ENCODE data around the gene AUNIP.
A peak's percentile ranks its signal among the peaks of the same experiment; 100 is the strongest.

AUNIP gene

GRCh38 chr1:25858906-25859789 is at the start of gene AUNIP:
AUNIP (minus strand) TSS chr1:25859457; CDS start chr1:25859357, 100 bp downstream.
- DNase-seq (ENCODE audit: low read depth in 3 of 3), result peak; percentile 84 to 89 (median 85)

- DNase-seq (ENCODE audit: low read depth in 3 of 3), result no peak
Observed at GRCh38 chr1:25909040-25909439, 49.8 kb upstream of the AUNIP start.

- DNase-seq (ENCODE audit: low read depth in 3 of 3), result no peak
Observed at GRCh38 chr1:25908161-25908560, 48.9 kb upstream of the AUNIP start.

- DNase-seq (ENCODE audit: low read depth in 3 of 3), result no peak
Observed at GRCh38 chr1:25907601-25908000, 48.3 kb upstream of the AUNIP start.

GRCh38 chr1:25906644-25907300 is 47.5 kb upstream of the AUNIP start:
- peak in 1 of 3 experiments; percentile 26 for DNase-seq (ENCODE audit: low read depth in 3 of 3)

GRCh38 chr1:25905680-25906643 is 46.7 kb upstream of the AUNIP start, which contains the start of gene STMN1:
STMN1 (minus strand) TSS chr1:25906419; CDS start chr1:25904676, 1,743 bp downstream.
- peak; percentile 76 to 85 (median 83) for DNase-seq (ENCODE audit: low read depth in 3 of 3)

GRCh38 chr1:25904943-25905679 is 45.9 kb upstream of the AUNIP start:
- DNase-seq (ENCODE audit: low read depth in 3 of 3), result peak; percentile 88 to 91 (median 88)

- DNase-seq (ENCODE audit: low read depth in 3 of 3), result no peak
Observed at GRCh38 chr1:25903986-25904385, 44.7 kb upstream of the AUNIP start.

GRCh38 chr1:25902462-25902861 is 43.2 kb upstream of the AUNIP start:
- no peak for DNase-seq (ENCODE audit: low read depth in 3 of 3)

GRCh38 chr1:25900219-25900618 is 41.0 kb upstream of the AUNIP start:
- DNase-seq (ENCODE audit: low read depth in 3 of 3), result no peak

GRCh38 chr1:25899792-25900191 is 40.5 kb upstream of the AUNIP start:
- DNase-seq (ENCODE audit: low read depth in 3 of 3), result no peak

GRCh38 chr1:25898223-25899015 is 39.2 kb upstream of the AUNIP start:
- no peak for DNase-seq (ENCODE audit: low read depth in 3 of 3)

GRCh38 chr1:25897754-25898153 is 38.5 kb upstream of the AUNIP start:
- no peak for DNase-seq (ENCODE audit: low read depth in 3 of 3)

GRCh38 chr1:25896266-25896665 is 37.0 kb upstream of the AUNIP start:
- no peak for DNase-seq (ENCODE audit: low read depth in 3 of 3)

GRCh38 chr1:25895365-25895990 is 36.2 kb upstream of the AUNIP start:
- peak; percentile 74 to 84 (median 78) for DNase-seq (ENCODE audit: low read depth in 3 of 3)

GRCh38 chr1:25893116-25893515 is 33.9 kb upstream of the AUNIP start:
- no peak for DNase-seq (ENCODE audit: low read depth in 3 of 3)

- DNase-seq (ENCODE audit: low read depth in 3 of 3), result no peak
Observed at GRCh38 chr1:25891606-25892005, 32.3 kb upstream of the AUNIP start.

- DNase-seq (ENCODE audit: low read depth in 3 of 3), result no peak
Observed at GRCh38 chr1:25890239-25891034, 31.2 kb upstream of the AUNIP start.

- no peak for DNase-seq (ENCODE audit: low read depth in 3 of 3)
Observed at GRCh38 chr1:25889470-25889869, 30.2 kb upstream of the AUNIP start.
